IMR-90 (cell line): Measurements from ENCODE around the gene ZFYVE28. TPM values are rescaled to one million over a fixed set of nuclear protein-coding genes. Genes with fewer than 3 reads are reported as not detected.

Experiments
- ATAC-seq: fragments of 200-7000 bp; cut with Tn5 transposase; 2 replicates; pipeline ENCODE4 v1.9.1; 2020; ENCODE audit warnings: low read depth, mild to moderate bottlenecking, moderate library complexity
- BruUV-seq: library from RNA; stranded (reverse); fragments of 400-500 nt; replicated peaks from 2 replicates; lab custom pipeline; 2021; lab: Mats Ljungman, UMichigan
- CTCF ChIA-PET: fragments of 300-600 bp; formaldehyde crosslinking; extraction: SDS; loops from one replicate; lab custom pipeline; 2021; ENCODE audit warnings: antibody characterized with exemption; lab: Yijun Ruan, JAX
- POLR2A ChIA-PET: fragments of 300-600 bp; sonication (Branson Sonifier 250); formaldehyde crosslinking; loops from one replicate; lab custom pipeline; 2022; ENCODE audit warnings: antibody characterized with exemption; ENCODE audit not compliant: unreplicated experiment; lab: Charles Lee
- DNase-seq: peaks from one replicate; pipeline ENCODE4 v3.0.0; 2013
- H2AFZ ChIP-seq: replicated peaks from 2 replicates; pipeline ENCODE3; 2013; ENCODE audit warnings: low read length, mild to moderate bottlenecking; ENCODE audit not compliant: poor library complexity
- H2AK5ac ChIP-seq: 2 replicates; pipeline ENCODE4 v1.6.1; 2013; ENCODE audit warnings: low read depth, low read length, inconsistent platforms
- H2AK9ac ChIP-seq: replicated peaks from 2 replicates; pipeline ENCODE3; 2013; ENCODE audit warnings: mild to moderate bottlenecking, low read depth, low read length, moderate library complexity; ENCODE audit not compliant: poor library complexity
- H2BK120ac ChIP-seq: 2 replicates; pipeline ENCODE4 v1.6.1; 2013; ENCODE audit warnings: low read depth, low read length, inconsistent platforms
- H2BK15ac ChIP-seq: 3 replicates; pipeline ENCODE4 v1.6.1; 2013; ENCODE audit warnings: low read depth, low read length, inconsistent platforms
- H2BK20ac ChIP-seq: 2 replicates; pipeline ENCODE4 v1.6.1; 2013; ENCODE audit warnings: low read depth, mild to moderate bottlenecking, inconsistent platforms, low read length, moderate library complexity
- H2BK5ac ChIP-seq: 2 replicates; pipeline ENCODE4 v1.6.1; 2013; ENCODE audit warnings: mild to moderate bottlenecking, low read depth, low read length, inconsistent platforms; ENCODE audit not compliant: poor library complexity, severe bottlenecking
- H3K14ac ChIP-seq: replicated peaks from 2 replicates; pipeline ENCODE4 v1.6.1; 2013; ENCODE audit warnings: low read depth, low read length, inconsistent platforms
- H3K18ac ChIP-seq: 2 replicates; pipeline ENCODE4 v1.6.1; 2013; ENCODE audit warnings: low read depth, low read length, control low read depth
- H3K23ac ChIP-seq: 2 replicates; pipeline ENCODE4 v1.6.1; 2013; ENCODE audit warnings: low read depth, low read length, inconsistent platforms
- H3K27ac ChIP-seq: 2 replicates; pipeline ENCODE4 v1.5.1; 2013; ENCODE audit warnings: mild to moderate bottlenecking, control low read depth, low read length; ENCODE audit not compliant: insufficient read depth
- H3K27me3 ChIP-seq: 2 replicates; pipeline ENCODE4 v1.6.1; 2013; ENCODE audit warnings: low read length; ENCODE audit not compliant: control insufficient read depth, insufficient read depth
- H3K36me3 ChIP-seq: 2 replicates; pipeline ENCODE4 v1.6.1; 2013; ENCODE audit warnings: low read length, mixed read lengths; ENCODE audit not compliant: control insufficient read depth, insufficient read depth
- H3K4ac ChIP-seq: 2 replicates; pipeline ENCODE4 v1.6.1; 2013; ENCODE audit warnings: low read depth, low read length, inconsistent platforms
- H3K4me1 ChIP-seq: 2 replicates; pipeline ENCODE4 v1.6.1; 2013; ENCODE audit warnings: low read length, mixed read lengths; ENCODE audit not compliant: control insufficient read depth, insufficient read depth
- H3K4me2 ChIP-seq: 2 replicates; pipeline ENCODE4 v1.6.1; 2013; ENCODE audit warnings: low read depth, mild to moderate bottlenecking, control low read depth, low read length, moderate library complexity
- H3K4me3 ChIP-seq: 2 replicates; pipeline ENCODE4 v1.5.1; 2013; ENCODE audit warnings: low read depth, mild to moderate bottlenecking, control low read depth, low read length, moderate library complexity; ENCODE audit not compliant: insufficient read depth
- H3K56ac ChIP-seq: 2 replicates; pipeline ENCODE4 v1.6.1; 2013; ENCODE audit warnings: low read length, inconsistent platforms; ENCODE audit not compliant: insufficient read depth; ENCODE audit errors: extremely low read depth
- H3K79me1 ChIP-seq, 2 experiments: 2 replicates each; pipeline ENCODE4 v1.6.1; 2013; ENCODE audit warnings: low read length in 2 of 2, inconsistent platforms in 1 of 2, low read depth in 1 of 2
- H3K9ac ChIP-seq: 2 replicates; pipeline ENCODE4 v1.6.1; 2013; ENCODE audit warnings: low read depth, low read length, control low read depth
- H3K9me1 ChIP-seq: 2 replicates; pipeline ENCODE4 v1.6.1; 2013; ENCODE audit warnings: low read length, inconsistent platforms; ENCODE audit not compliant: insufficient read depth
- H3K9me3 ChIP-seq: 2 replicates; pipeline ENCODE4 v1.6.1; 2013; ENCODE audit warnings: low read length; ENCODE audit not compliant: control insufficient read depth, insufficient read depth
- H4K20me1 ChIP-seq: 2 replicates; pipeline ENCODE4 v1.6.1; 2013; ENCODE audit warnings: low read length, inconsistent platforms; ENCODE audit not compliant: insufficient read depth
- H4K5ac ChIP-seq: 2 replicates; pipeline ENCODE4 v1.6.1; 2013; ENCODE audit warnings: mild to moderate bottlenecking, low read depth, low read length, control low read depth
- H4K8ac ChIP-seq, 2 experiments: 2 replicates each; pipeline ENCODE4 v1.6.1; 2013; ENCODE audit warnings: low read depth in 2 of 2, low read length in 2 of 2, control low read depth in 1 of 2, inconsistent platforms in 1 of 2
- H4K91ac ChIP-seq: 2 replicates; pipeline ENCODE4 v1.6.1; 2013; ENCODE audit warnings: low read depth, low read length, inconsistent platforms; ENCODE audit not compliant: insufficient read depth
- CEBPB ChIP-seq: IDR thresholded peaks from 2 replicates; pipeline ENCODE4 v1.6.1; 2012; ENCODE audit warnings: low read depth, low read length, improper control_type of control experiment
- MAFK ChIP-seq: IDR thresholded peaks from 2 replicates; pipeline ENCODE4 v1.6.1; 2012; ENCODE audit warnings: low read depth, low read length, improper control_type of control experiment
- MXI1 ChIP-seq: IDR thresholded peaks from 2 replicates; pipeline ENCODE4 v1.6.1; 2012; ENCODE audit warnings: low read depth, mild to moderate bottlenecking, low read length, moderate library complexity, borderline replicate concordance
- NFE2L2 ChIP-seq: fragments of 150-350 bp; IDR thresholded peaks from 2 replicates; pipeline ENCODE4 v1.6.1; 2016; ENCODE audit warnings: low read depth, mild to moderate bottlenecking, low read length
- POLR2A ChIP-seq: IDR thresholded peaks from 2 replicates; pipeline ENCODE4 v1.6.1; 2012; ENCODE audit warnings: mild to moderate bottlenecking, low read depth, low read length
- RAD21 ChIP-seq: IDR thresholded peaks from 2 replicates; pipeline ENCODE4 v1.6.1; 2012; ENCODE audit warnings: low read length, improper control_type of control experiment
- WGBS, 2 experiments: methylation state at CpG; one replicate each; pipeline versions ENCODE4 v1.1.5 to v1.1.7; 2013; ENCODE audit warnings: missing lambda C conversion rate in 2 of 2; ENCODE audit not compliant: insufficient read length in 1 of 2; ENCODE audit errors: extremely low coverage in 2 of 2; 5-methylcytosine and 5-hydroxymethylcytosine counted together
- dilution Hi-C: fragments of 300-500 bp; cut with HindIII; formaldehyde crosslinking; loops from one replicate; pipeline ENCODE4 v1.14.3; 2018; ENCODE audit warnings: low sequenced_read_pairs; ENCODE audit not compliant: unreplicated experiment
- in situ Hi-C: fragments of 300-500 bp; cut with MboI; formaldehyde crosslinking; loops from 3 replicates; pipeline ENCODE4 v1.14.3; 2019; ENCODE audit warnings: low sequenced_read_pairs, inconsistent platforms, mixed read lengths
- intact Hi-C: fragments of 100-400 bp; cut with micrococcal nuclease; formaldehyde crosslinking; loops from 2 replicates; pipeline ENCODE4 v1.10.0; 2022
- polyA plus RNA-seq, 3 experiments: library from polyadenylated mRNA; depleted of rRNA; stranded (reverse); fragments of >200 nt; gene quantifications; 2 replicates each; pipeline ENCODE4 v1.2.3, GENCODE V29; 2012; ENCODE audit warnings: low replicate concordance in 1 of 3
- total RNA-seq: library from RNA; depleted of rRNA; stranded (reverse); fragments of >200 nt; gene quantifications from 2 replicates; pipeline ENCODE4 v1.2.3, GENCODE V29; 2012
- TF ChIP-seq, protein P1 (sequence below): fragments of 150-350 bp; IDR thresholded peaks from 2 replicates; pipeline ENCODE4 v1.6.1; 2016; ENCODE audit warnings: low read depth, mild to moderate bottlenecking, low read length, moderate library complexity, borderline replicate concordance

The ZFYVE28 gene
- total and polyA plus RNA-seq, 2 of the 4 experiments (the other 2 are of a cell fraction): 0.36 to 1.2 TPM

GRCh38 chr4:2377241-2377640 is 41.2 kb downstream of the ZFYVE28 start:
- no peak overlapping the region for H2BK5ac ChIP-seq
- H3K18ac ChIP-seq: no peak overlapping the region
- intact Hi-C loops (no loop called here), dilution Hi-C loops (no loop called here), in situ Hi-C loops (no loop called here)
- no peak overlapping the region for H4K8ac ChIP-seq
- peaks cover 34% of the 10 kb centered on the region for H3K27me3 ChIP-seq
- CTCF ChIA-PET: interaction anchor here (0.5 kb wide), 1 partner anchor 9 kb away, joined by 7 read pairs; no protein-coding TSS in a partner anchor
- TF ChIP-seq CEBPB (no peak), MXI1 (no peak), MAFK (no peak), RAD21 (no peak), POLR2A (no peak), NFE2L2 (no peak)
- TF ChIP-seq, protein P1, sequence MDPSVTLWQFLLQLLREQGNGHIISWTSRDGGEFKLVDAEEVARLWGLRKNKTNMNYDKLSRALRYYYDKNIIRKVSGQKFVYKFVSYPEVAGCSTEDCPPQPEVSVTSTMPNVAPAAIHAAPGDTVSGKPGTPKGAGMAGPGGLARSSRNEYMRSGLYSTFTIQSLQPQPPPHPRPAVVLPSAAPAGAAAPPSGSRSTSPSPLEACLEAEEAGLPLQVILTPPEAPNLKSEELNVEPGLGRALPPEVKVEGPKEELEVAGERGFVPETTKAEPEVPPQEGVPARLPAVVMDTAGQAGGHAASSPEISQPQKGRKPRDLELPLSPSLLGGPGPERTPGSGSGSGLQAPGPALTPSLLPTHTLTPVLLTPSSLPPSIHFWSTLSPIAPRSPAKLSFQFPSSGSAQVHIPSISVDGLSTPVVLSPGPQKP: no peak
- no peak for DNase-seq
- no peak overlapping the region for H2BK20ac ChIP-seq
- no peak overlapping the region for H3K14ac ChIP-seq
- POLR2A ChIA-PET: no interaction called here
- H3K36me3 ChIP-seq: no peaks in the 10 kb centered on the region
- no peak overlapping the region for H4K5ac ChIP-seq
- H2BK120ac ChIP-seq: no peak overlapping the region
- no peak overlapping the region for H3K56ac ChIP-seq
- no peaks in the 10 kb centered on the region for H3K79me1 ChIP-seq
- no peak overlapping the region for H4K91ac ChIP-seq
- no peak overlapping the region for H2AFZ ChIP-seq
- no peak overlapping the region for H3K4me2 ChIP-seq
- no peak overlapping the region for H3K4ac ChIP-seq
- H2BK15ac ChIP-seq: no peak overlapping the region
- H3K9ac ChIP-seq: no peak overlapping the region
- no peaks in the 10 kb centered on the region for H4K20me1 ChIP-seq
- H2AK9ac ChIP-seq: no peak overlapping the region
- no peak overlapping the region for H3K4me3 ChIP-seq
- no peak for ATAC-seq
- no peak overlapping the region for H2AK5ac ChIP-seq
- no peak overlapping the region for H3K23ac ChIP-seq
- WGBS, 2 experiments: 50% methylated on average over 9 of the region's 14 CpGs; no CpG with 5 or more reads in 1 of the 2 experiments
- H3K9me3 ChIP-seq: 0 out of 2 replicates have a peak, but pooled peaks cover 2% of the 10 kb centered on the region
- BruUV-seq: no TSS peak
- H3K27ac ChIP-seq: no peak overlapping the region
- H3K4me1 ChIP-seq: no peaks in the 10 kb centered on the region
- no peaks in the 10 kb centered on the region for H3K9me1 ChIP-seq
